DMS 273 treated with DMSO at 0.1 percent for 48 hours (cell line): ENCODE measurements around the gene BCL2L2.

Experiments
- DNase-seq: peaks from one replicate; lab custom pipeline; 2025; lab: John Stamatoyannopoulos, UW

BCL2L2 gene

DNA sequence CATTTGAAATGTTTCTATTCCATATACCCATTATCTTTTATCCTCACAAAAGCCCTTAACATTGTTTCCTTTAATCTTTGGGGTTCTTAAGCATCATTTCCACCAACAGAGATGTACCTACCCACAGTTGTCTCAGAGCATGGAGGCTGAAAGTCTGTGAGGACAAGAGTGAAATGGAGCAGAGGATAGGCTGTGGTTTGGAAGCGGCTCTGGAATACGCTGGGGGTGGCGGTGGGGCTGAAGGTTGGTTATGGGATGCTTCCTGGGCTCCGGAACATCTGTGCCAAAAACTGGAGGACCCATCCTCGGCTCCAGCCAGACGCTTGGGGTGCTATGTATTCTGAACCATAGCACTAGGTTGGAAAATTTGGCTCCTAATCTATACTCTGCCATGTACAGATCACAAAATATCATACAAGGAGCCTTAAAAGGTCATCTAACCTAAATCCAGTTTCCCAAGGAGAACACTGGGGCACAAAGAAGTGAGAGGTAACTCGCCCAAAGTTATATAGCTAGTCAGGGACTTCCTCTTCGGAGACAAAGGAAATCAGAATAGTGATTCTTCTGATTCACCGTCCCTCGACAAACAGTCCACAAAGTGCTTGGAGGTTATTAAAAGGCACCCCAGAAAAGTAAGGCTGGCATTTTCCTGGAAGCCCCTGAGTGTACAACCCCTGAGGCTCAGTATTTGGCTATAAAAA lies 6.5 kb upstream of the BCL2L2 start:
- no peak for DNase-seq

DNA sequence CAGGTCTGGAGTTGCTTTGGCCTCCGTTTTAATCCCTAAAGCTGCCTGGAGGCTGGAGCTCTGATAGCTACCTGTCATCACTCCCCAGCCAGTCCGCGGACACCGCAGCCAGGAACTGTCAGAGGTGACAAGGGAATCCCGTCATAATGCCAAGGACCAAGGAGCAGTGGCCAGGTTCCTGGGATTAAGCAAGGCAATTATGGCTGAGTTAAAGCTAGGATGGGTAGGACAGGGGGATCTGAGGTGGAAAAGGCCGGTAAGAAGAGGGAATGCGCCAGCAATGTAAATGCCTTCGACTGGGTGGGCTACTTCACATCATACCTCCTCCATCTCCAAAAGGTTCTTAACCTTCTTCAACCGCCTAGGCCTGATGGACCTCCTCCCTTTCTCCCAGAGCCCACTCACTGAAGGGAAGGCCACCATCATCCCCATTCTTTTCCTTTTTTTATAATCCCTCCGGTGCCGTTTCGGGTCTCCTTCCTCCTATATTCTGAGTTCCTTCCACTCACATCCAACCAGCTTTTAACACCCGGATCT lies 5.9 kb upstream of the BCL2L2 start:
- no peak for DNase-seq

DNA sequence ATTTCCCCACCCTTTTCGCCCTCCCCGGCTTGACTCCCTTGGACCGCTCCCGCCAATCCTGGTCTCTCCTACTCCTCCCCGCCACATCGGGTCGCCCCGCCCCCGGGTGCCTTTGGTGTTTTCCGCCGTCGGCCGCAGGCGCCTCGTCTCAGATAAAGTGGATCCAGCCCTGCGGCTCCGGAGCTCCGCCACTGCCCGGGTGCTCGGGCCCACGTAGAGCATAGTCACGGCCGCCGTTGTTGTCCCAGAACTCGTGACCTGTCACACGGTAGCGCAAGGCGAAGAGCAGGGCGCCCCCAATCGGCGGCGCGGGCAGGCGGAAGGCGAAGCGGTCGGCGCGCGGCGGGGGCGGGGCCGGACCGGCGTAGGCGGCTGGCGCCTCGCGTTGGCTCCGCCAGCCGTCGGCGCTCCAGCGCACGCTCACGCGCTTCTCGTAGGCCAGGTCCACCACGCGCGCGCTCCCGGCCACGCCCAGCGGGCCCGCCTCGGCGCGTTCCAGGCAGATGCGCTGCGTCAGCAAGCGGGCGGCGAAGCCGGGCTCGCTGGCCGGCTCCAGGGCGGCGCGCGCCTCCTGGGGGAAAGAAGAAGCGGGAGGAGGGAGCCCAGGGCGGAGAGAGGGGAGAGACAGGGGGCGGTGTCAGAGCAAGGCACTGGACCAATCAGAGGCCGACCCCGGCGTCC lies 5.2 kb upstream of the BCL2L2 start:
- peak; percentile 99 for DNase-seq

DNA sequence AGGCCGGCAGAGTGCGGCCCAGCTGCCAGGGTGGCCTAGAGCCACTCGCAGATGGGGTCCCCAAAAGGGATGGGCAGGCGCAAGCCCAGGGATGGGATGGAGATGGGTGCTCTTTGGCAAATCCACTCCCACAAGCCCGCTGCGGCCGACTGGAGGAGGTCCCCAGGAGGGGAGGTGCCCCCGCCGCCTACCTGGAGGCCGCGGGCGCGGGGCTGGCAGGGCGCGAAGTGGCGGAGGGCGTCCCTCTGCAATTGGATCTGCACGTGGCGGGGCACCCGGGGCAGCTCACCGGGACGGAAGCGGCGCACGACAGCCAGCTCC lies 4.7 kb upstream of the BCL2L2 start:
- DNase-seq: no peak

DNA sequence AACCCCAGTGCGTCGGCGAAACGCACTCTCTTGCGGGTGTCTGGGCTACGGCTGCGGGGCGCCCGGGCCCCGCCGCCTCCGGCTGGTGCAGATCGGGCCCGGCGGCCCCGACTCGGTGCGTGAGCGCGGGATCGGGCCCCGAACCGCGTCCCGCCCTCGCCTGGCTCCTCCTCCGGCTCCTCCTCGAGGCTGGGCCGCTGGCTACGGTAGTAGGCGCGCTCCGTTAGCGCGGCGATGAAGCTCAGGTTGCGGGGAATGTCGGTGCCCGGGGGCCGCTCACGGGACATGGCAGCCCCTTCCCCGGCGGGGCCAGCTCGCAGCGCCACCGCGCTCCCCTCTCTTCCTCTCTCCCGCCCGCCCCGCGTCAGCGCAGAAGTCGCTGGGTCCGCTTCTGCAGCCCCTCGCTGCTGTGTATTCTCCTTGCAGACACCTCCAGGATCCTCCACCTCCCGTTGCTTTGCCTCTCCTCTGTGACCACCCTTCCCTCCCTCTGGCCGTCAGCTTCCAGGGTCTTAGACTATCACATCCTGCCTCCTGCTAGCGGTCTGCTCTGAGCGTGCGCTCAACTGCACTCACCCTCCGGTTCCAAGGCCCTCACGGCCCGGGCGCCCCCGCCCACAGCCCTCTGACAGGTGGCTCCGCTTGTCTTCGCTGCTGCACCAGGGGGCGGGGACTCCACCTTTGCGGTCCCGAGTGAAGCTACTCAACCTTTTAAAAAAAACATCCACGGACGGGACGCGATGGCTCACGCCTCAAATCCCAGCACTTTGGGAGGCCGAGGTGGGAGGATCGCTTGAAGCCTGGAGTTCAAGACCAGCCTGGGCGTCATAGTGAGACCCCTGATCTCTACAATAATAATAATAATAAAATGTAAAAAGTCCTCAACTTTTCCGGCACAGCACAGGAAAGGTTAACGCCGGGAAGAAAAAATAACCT lies 4.1 kb upstream of the BCL2L2 start, which contains the start of gene PPP1R3E:
Gene PPP1R3E (minus strand): TSS at position 570 of the 936 bp plus-strand sequence. CDS start 283 bp downstream, at position 287.
- DNase-seq: peak; percentile 35

DNA sequence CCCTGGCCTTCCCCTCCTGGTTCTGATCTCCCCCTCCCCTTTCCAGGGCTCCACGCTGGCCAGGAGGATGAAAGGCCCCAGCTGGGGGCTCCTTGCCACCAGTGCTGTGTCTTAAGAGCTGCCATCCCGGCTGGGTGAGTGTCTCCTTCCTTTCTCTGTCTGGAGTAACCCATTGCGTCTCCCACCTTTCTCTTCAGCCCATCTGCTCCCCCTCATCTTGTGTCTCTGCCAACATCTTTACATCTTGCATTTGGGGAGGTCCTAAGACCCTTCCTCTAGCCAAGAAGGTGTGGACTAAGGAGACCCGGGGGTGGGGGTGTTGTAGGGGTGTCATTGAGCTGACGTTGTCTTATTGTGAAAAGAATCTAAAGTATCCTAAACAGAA lies 505 bp downstream of the BCL2L2 start:
- no peak for DNase-seq

DNA sequence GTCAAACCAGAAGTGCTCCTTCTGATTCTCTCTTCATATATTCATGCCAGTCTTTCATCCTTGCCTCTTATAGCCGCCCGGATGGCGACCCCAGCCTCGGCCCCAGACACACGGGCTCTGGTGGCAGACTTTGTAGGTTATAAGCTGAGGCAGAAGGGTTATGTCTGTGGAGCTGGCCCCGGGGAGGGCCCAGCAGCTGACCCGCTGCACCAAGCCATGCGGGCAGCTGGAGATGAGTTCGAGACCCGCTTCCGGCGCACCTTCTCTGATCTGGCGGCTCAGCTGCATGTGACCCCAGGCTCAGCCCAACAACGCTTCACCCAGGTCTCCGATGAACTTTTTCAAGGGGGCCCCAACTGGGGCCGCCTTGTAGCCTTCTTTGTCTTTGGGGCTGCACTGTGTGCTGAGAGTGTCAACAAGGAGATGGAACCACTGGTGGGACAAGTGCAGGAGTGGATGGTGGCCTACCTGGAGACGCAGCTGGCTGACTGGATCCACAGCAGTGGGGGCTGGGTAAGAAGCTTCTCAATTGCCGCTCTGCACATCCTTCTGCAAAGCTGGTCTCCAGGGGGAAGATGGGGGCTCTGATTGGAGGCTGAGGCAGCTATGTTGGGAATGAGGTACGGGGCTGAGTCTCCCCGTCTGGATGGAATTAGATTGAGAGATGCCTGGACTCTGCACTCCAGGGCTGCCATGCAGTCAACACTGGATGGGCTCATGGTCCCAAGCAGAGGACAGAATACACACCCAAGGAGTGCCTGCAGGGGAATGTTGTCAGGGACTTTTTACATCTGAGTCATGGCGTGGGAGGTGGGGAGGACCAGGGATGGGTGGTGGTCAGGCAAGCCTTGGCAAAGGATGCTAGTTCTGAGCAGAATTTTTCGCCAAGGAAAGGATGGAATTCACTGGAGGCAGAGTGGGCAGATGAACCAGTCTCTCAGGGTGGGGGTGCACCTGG lies 1.3 kb downstream of the BCL2L2 start:
- DNase-seq: no peak

DNA sequence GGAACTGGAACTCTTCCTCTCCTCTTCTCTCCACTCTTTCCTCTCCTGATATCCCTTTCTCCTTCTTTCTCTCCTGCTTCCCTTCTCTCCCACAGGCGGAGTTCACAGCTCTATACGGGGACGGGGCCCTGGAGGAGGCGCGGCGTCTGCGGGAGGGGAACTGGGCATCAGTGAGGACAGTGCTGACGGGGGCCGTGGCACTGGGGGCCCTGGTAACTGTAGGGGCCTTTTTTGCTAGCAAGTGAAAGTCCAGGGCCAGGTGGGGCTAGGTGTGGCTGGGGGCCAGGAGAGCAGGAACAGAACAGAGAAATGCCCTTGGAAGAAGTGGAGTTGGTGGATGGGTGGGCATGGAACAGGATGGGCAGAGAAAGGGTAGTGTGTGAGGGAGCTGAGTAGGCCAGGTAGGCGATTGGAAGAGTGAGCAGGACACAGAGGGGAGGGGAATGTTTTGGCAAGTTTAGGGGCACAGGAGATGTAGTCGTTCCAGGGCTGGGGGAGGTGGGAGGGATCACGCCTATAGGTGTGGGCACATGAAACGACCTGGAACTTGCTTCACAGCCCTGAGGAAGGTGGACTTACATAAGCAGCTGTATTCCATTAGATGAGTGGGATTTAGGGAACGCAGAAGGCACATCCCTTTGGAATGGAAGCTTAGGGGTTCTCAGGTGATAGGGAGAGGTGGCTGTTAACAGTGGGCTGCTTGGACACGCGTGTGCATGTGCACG lies 2.2 kb downstream of the BCL2L2 start:
- no peak for DNase-seq

DNA sequence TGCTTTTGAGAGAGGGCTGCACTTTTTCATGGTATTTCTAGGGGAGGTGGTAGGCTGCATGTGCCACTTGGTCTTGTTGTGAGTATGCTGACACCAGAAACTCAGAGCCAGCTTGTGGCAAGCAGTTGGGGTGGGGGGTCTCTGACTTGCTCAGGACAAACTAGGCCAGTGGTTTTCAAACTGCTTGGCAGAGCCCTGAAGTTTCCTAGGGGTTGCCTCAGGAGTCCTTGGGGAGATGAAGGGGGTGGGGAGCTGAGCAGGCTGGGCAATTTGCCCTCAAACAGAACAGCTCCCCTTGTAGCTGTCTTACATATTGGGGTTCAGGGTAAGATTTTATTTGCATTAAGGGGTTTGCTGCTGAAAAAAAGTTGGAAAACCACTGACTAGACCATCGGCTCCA lies 3.9 kb downstream of the BCL2L2 start:
- no peak for DNase-seq

DNA sequence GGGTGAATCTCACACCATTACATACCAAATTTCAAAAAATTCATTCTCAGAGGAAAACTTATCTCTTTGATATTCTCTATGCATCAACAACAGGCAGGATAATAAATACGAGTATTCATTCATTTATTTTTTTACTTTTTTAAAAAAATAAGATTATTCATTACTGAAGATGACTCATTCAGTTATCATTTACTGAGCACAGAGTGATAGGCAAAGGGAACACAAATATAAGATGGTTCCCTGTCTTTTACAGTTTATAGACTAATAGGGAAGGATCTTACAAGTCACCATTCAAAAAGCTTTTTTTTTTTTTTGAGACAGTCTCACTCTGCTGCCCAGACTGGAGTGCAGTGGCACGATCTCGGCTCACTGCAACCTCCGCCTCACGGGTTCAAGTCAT lies 9.7 kb downstream of the BCL2L2 start:
- DNase-seq: no peak

DNA sequence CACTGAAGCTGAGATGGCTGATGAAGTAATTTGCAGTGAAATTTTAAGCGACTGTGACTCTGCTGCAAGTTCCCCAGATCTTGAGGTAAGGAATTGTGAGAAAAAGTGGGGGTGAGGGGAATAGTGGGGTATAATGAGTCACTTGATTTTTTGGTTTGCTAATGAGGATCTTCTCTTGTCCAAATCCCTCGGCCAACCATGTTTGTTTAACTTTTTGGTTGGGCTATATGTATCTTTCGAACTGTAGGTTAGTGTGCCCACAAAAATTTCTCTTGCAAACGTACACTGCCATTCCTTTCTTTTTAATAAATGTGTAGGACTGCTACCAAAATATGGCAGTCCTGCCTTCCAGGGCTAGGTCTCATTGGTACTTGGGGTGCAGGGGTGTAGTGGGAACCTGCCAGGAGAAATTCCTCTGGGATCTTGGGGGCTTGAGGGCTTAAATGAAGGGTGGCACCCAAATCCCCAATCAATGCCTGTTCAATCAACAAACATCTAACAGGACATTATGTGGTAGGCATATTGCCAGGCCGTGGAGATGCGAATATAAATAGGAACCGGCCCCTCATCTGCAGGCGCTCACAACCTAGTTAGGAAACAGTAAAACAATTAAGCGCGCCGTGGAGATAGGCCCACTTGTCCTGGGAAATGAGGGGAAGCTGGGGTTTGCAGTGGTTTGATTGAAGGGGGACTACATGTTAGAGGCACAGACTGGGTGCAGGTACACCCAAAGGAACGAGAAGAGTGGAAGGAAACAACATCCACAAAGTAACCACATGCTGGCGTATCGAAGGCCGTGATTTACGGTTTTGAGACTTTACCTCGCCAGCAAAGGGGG lies 13.3 kb downstream of the BCL2L2 start:
- no peak for DNase-seq

DNA sequence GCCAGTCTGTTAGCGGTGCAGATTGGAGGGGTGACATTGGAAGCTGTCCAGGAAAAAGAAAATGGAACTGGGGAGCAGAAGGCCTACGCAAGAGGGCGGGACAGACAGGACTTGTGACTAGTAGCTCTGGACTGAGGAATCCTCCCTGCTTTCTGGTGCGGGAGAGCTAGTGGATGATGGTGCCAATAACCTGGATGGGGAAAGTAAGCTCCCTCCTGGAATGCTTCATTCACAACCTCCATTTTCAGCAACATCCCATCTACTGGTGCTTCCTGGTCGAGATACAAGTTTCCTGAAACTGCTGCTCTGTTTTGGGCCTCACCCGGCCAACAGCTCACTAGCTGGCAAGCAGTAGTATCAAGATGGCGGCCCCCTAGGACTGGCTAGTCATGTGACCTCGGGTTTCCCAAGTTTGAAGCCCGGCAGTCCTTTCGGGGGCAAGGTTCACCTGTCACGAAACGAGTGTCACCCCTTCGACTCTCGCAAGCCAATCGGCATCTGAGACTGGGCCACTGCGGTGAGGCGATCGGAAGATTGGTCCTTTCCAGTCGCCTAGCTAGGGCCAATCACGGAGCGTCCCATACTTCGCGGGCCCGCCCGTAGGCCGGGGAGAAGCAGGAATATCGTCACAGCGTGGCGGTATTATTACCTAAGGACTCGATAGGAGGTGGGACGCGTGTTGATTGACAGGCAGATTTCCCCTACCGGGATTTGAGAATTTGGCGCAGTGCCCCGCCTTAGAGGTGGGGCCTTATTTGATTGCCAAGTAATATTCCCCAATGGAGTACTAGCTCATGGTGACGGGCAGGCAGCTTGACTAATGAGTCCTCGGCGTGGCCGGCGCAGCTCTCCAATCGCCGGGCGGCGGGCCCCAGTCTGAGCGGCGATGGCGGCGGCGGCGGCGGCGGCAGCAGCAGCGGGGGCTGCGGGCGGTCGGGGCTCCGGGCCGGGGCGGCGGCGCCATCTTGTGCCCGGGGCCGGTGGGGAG lies 14.2 kb downstream of the BCL2L2 start, which contains the start of gene PABPN1:
Gene PABPN1 (plus strand): TSS at position 874 of the 988 bp plus-strand sequence. CDS start 13 bp downstream, at position 887.
- peak; percentile 99 for DNase-seq

DNA sequence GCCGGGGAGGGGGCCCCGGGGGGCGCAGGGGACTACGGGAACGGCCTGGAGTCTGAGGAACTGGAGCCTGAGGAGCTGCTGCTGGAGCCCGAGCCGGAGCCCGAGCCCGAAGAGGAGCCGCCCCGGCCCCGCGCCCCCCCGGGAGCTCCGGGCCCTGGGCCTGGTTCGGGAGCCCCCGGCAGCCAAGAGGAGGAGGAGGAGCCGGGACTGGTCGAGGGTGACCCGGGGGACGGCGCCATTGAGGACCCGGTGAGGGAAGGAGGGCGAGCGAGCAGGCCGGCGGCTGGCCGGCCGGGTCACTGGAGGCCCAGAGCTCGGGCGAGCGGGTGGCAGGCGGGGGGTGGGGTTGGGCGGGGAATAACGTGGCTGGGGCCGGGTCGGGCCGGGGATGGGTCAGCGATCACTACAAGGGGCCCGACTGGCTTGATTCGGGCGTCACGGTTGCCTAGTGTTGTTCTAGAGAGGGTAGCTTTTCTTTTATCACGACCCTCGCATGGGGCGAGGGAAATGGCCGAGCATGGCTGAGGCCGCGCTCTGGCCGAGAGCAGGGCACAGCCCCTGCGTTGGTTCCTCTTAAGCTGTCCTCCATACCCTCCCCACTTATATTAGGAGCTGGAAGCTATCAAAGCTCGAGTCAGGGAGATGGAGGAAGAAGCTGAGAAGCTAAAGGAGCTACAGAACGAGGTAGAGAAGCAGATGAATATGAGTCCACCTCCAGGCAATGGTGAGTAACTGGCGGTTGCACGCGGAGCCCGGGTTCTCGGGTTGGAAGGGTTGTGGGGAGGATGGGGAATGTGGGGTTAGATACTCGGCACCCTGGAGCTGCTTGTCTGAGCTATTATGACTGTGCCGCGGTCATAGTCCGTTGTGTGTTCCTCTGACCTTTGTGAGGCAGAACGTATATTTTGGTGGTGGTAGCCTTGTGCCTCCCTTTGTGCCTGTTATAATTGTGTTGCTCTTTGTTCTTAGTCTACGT lies 15.2 kb downstream of the BCL2L2 start:
- DNase-seq: no peak

DNA sequence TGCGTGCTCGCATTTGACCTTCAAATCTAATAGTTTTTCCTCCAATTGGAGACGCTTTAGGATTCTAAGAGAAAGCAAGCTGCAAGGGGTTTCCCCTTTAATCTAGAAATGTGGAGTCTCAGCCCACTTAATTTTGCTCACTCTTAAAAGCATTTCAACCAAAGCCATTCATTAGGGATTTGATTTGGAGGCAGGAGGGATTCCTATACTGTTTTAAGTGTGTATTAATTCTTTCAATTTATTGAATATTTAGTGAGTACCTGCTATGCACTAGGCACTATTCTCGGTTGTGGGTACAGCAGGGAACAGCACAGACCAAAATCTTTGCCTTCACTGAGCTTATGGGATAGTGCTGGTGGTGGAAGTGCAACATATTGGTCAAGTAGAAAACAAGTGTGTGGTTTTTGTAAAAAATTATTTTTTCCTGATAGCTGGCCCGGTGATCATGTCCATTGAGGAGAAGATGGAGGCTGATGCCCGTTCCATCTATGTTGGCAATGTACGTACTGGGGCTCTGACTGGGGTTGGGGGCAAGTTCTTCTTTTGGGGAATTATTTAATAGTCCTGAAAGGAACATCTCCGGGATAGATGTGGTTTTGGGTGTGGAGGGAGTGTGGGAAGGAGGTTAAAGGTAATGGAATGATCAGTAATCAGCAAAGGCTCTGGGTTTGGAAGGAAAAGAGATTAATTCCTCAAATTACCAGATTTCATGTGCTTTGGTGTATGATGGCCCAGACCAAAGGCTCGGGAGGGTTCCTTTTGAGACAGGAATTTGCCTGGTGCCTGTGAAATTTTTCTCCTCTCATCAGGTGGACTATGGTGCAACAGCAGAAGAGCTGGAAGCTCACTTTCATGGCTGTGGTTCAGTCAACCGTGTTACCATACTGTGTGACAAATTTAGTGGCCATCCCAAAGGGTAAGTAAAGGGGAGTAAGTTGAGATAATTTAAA lies 16.2 kb downstream of the BCL2L2 start:
- DNase-seq: no peak

DNA sequence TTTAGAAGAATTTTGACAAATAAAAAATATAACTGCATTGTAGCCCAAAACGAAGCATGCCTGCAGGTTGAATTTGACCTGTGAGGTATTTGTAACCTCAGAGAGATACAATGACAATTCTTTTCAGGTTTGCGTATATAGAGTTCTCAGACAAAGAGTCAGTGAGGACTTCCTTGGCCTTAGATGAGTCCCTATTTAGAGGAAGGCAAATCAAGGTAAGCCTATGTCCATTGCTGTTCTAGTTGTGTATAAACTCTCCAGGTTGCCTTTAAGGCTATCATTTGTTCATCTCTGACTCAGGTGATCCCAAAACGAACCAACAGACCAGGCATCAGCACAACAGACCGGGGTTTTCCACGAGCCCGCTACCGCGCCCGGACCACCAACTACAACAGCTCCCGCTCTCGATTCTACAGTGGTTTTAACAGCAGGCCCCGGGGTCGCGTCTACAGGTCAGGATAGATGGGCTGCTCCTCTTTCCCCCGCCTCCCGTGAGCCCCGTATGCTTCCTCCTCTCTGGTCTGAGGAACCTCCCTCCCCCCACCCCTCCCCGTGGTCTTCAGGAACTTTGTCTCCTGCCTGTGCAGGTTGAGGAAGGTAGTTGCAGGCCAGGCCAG lies 17.3 kb downstream of the BCL2L2 start:
- DNase-seq: no peak

DNA sequence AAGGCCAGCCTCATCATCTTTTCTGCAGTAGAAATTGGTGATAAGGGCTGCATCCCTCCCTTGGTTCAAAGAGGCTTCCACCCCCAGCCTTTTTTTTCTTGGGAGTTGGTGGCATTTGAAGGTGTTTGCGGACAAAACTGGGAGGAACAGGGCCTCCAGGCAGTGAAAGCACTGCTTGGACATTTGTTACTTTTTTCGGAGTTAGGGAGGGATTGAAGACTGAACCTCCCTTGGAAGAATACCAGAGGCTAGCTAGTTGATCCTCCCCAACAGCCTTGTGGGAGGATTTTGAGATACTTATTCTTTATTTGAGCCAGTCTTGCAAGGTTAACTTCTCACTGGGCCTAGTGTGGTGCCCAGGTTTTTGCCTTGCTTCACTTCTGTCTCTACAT lies 17.8 kb downstream of the BCL2L2 start:
- DNase-seq: no peak
